NOMO-1 (cell line): ENCODE data around the gene FLT3LG.

Experiments used
- DNase-seq, 2 experiments: peaks; one replicate each; lab custom pipeline; 2025; ENCODE audit not compliant: unreplicated experiment in 2 of 2; lab: John Stamatoyannopoulos, UW

FLT3LG gene

DNA sequence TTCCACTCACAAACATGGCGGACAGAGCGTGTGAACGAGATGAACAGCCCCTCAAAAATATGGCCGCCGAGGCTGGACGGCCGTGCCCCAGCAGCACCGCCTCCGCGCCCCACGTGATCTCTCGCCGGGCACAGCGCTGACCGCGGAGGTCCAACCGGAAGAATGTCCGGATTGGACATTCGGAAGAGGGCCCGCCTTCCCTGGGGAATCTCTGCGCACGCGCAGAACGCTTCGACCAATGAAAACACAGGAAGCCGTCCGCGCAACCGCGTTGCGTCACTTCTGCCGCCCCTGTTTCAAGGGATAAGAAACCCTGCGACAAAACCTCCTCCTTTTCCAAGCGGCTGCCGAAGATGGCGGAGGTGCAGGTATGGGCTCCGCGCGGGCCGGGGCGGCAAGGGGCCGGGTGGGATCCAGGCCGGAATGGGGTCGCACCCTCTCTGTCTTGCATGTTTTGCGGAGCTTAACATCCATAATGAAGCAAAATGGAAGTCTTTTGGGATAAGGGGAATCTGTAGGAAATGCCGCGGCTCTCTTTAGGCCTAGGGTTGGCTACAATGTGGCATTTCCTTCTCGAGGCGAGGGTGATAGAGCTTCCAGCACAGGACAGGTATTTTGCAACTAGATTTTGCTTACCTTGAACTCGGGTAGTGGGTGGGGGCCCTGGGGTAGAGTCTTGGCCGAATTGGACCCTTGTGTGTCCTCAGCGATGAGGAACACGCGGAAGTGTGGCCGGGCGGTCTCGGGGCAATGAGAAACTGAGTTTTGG, 13.4 kb downstream of the FLT3LG start, which contains the start of gene RPL13A:
RPL13A (plus strand) TSS at position 332 of the 769 bp plus-strand sequence; CDS start at position 354, 22 bp downstream.
- peak; percentile 98 to 99 for DNase-seq

DNA sequence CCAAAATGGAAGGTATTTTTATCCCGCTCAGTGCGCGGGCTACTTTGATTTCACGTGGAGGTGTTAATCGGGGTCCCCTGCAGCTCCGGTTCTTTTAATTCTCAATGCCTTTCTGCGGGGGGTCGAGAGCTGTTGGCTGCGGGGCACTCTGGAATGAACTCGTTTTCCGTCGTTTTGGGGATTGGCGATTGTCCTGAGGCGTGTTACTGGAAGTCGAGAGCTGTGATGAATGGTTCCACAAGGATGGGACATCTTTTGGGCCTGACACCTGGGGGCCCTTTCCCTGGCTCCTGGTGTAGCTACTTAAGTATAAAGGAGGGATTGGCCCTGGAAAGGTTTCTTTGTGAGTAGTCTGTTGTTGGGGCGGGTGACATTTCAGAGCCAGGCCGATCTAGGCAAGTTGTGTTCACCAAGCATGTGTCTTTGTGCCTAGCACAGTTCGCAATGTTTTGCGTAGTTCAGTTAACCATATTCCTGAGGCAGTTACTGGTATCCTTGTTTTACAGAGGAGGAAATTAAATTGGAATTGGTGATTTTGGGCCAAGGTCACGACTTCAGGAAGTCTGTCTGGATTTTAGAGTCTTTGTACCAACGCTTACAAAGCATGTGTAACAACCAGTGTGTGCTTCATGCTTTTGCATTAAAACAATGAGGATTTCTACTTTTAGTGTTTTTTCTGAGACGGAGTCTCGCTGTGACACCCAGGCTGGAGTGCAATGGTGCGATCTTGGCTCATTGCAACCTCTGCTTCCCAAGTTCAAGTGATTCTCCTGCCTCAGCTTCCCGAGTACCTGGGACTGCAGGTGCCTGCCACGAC, 14.2 kb downstream of the FLT3LG start:
- no peak for DNase-seq

DNA sequence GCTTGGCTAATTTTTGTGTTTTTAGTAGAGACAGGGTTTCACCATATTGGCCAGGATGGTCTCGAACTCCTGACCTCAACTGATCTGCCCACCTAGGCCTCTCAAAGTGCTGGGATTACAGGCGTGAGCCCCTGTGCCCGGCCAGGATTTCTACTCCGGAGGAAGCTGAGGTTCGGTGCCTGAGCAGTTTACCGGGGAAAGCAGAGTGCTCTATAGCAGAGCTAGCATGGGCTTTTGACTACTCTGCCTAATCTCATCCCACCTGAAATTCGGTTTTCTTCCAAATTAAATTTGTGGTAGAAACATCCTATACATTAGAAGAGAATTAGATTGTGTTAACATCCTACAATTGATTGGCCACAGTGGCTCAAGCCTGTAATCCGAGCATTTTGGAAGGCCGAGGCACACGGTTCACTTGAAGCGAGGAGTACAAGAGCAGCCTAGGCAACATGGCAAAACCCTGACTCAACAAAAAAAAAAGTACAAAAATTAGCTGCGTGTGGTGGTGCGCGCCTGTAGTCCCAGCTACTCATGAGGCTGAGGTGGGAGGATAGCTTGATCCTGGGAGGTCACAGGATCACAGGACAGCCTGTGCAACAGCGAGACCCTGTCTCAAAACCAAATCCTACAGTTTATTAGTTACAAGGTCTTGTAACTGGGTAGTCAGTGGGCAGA, 15.0 kb downstream of the FLT3LG start:
- DNase-seq, result no peak

DNA sequence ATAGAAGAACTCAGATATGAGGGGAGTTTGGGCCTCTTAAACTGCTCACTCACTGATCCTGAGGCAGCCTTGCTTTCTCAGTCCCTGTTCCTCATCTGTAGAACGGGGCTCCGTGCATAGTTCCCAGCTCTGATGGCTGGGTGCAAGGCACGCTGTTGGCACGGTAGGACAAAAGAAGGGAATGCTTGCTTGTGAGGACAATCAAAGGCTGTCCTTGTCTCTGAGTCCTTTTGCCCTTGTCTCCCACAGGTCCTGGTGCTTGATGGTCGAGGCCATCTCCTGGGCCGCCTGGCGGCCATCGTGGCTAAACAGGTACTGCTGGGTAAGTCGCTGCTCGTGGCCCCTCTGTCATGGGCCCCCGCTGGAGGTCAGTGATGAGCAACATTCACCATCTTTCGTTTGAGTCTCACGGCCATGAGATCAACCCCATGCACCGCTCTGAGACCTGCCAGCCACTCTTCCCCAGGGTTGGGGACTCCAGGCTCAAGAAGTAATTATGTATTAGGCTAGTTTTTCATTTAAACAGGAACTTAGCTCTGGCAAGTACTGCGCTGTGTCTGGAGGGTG, 15.7 kb downstream of the FLT3LG start:
- no peak for DNase-seq

DNA sequence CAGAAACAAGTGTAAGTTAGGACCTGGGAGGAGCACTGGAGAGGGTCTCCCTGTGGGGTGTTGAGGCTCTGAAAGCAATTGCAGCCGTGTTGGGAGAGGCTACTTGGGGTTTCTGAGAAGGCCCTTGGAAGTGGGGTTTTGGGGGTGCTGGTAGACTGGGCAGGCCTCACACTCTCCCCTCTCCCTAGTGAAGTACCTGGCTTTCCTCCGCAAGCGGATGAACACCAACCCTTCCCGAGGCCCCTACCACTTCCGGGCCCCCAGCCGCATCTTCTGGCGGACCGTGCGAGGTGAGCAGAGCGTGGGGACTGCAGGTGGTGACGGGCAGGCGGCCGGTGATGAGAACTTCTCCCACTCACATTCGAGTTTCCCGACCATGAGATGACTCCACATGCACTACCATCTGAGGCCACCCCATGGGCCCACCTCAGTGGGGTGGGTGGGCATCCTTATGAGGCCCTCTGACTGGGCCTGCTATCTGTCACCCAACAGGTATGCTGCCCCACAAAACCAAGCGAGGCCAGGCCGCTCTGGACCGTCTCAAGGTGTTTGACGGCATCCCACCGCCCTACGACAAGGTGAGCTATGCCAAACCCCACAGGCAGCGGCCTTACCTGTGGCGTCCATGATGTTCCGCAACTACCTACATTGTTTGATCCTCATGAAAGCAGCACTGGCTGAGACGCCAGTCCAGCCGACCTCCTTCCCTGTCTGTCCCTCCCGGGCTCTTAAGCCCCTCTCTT, 16.4 kb downstream of the FLT3LG start:
- no peak for DNase-seq

DNA sequence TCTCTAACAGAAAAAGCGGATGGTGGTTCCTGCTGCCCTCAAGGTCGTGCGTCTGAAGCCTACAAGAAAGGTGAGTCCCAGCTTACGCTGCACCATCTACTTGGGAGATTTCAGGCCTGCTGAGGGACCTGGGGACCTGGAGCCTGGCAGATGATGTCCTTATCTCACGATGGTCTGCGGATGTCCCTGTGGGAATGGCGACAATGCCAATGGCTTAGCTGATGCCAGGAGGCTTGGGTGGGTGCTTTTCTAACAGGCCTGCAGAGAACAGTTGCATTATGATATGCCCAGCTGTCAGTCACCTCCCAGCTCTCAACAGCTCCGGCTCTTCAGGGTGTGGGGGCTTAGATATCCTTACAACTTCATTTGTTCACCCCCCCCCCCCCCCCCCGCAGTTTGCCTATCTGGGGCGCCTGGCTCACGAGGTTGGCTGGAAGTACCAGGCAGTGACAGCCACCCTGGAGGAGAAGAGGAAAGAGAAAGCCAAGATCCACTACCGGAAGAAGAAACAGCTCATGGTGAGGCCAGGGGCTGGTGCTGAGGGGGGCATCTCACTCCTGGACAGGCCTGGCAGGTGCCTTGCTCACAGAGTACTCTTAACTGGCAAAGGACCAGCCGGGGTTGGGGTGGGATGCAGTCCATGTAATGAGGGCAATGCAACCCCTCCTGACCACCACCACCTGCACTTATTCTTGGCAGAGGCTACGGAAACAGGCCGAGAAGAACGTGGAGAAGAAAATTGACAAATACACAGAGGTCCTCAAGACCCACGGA, 17.2 kb downstream of the FLT3LG start:
- no peak for DNase-seq

DNA sequence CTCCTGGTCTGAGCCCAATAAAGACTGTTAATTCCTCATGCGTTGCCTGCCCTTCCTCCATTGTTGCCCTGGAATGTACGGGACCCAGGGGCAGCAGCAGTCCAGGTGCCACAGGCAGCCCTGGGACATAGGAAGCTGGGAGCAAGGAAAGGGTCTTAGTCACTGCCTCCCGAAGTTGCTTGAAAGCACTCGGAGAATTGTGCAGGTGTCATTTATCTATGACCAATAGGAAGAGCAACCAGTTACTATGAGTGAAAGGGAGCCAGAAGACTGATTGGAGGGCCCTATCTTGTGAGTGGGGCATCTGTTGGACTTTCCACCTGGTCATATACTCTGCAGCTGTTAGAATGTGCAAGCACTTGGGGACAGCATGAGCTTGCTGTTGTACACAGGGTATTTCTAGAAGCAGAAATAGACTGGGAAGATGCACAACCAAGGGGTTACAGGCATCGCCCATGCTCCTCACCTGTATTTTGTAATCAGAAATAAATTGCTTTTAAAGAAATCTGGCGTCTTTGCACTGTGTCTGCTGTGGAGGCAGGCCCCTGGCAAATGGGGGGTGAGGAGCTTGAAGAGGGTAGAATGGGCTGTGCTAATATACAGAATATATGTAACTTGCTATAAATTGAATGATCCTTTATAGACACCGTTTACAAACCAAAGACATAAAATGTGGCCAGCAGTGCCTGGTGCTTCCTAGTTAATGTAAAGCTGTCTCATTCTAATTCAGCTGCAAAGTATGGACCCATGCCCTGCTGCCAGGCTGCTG, 18.0 kb downstream of the FLT3LG start:
- no peak for DNase-seq

DNA sequence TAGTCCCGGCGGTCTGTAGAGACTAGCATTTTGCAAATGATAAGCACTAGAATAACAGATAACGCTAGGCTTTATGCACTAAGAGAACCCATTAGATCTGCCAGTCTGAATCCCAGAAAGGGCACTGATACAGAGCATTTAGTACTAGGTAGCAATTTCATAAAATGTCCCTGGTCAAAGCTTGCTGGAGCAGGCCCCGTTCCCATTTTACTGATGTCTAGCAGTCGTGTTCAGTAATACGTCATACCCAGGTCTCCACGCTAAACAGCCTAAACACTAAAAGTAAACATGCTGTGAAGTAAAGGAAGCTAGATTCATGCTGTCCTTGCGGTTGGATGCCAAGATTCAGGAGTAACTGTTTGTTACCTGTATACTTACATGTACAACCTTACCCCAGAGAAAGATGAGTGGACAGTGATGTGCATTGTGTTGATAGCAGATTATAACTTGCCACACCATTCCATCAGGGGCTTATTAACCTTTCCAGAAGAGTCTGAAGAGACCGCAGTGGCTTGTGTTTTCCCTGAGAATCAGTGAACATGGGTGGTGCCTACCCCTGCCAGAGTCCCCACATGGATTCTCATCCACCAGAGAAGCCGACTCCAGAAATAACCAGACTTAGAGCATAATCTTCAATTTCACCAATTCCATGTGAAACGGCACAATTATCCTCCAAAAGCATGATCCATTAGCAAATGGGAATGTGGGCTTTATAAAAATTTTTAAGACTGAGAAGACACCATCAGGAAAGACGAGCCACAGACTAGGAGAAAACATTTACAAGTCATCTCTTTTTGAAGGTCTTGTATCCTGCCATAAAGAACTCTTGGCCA, 18.8 kb downstream of the FLT3LG start:
- no peak for DNase-seq

DNA sequence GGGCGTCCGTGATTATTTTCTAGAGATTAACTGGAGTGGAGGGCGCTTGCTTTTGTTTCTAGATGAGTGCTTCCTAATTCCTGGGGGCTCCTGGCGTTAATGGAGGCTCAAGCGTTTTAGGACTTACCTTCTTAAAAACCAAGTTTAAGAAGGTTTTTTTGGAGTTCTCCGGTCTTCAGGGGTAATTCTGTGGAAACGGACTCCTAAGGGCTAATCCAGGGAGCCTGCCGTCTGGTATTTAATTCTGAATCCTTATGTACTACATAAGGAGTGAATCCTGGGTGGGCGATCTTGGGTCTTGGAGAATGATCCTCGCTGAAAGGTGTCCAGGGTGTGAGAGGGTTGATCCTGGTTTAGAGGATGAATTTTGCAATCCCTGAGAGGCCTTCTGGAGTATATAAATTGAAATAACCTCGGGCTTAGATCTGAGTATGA, 22.6 kb downstream of the FLT3LG start:
- DNase-seq, result no peak

DNA sequence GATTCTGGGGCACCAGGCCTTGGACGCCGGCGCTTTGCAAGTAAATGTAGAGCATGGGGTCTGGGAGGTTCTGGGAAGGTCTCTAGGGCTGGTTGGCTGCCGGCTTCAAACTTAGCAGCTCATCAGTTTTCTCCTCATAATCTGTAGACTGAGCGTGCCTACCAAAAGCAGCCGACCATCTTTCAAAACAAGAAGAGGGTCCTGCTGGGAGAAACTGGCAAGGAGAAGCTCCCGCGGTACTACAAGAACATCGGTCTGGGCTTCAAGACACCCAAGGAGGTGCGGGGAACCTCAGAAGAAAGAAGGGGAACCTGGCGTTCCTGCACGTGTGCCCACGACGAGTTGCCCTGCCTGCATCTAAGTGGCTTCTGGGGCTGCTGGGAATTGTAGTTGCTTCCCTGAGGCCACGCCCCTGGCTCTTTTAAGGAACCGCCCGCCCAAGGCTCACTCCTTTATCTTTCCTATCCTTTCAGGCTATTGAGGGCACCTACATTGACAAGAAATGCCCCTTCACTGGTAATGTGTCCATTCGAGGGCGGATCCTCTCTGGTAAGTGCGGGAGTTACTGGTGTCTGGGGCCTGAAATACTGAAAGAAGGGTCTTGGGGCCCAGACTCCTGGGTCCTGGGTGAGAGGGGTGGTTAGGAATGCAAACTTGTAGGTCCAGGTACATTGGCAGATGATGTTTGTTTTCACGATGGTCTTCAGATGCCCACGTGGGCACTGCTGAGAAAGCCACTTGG, 23.2 kb downstream of the FLT3LG start:
- peak; percentile 80 to 94 for DNase-seq

DNA sequence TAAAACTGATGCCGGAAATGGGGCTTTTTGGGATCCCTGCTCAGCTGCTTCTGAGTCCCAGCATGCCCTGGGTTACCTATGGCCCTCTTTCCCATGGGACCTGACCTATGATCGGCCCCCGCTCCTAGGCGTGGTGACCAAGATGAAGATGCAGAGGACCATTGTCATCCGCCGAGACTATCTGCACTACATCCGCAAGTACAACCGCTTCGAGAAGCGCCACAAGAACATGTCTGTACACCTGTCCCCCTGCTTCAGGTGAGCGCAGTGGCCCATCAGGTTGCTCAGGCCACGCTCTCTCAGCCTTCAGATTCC, 23.7 kb downstream of the FLT3LG start:
- no peak for DNase-seq

DNA sequence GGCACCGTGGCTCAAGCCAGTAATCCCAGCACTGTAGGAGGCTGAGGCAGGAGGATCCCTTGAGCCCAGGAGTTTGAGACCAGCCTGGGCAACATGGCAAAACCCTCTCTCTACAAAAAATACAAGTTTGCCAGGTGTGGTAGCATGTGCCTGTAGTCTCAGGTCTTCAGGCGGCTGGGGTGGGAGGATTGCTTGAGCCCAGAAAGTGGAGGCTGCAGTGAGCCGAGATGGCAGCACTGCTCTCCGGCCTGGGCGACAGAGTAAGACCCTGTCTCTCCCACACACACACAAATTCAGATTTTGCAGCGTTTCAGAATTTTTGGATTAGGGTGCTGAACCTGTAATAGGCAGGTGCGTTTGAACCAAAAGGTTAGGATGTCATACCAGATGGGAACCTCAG, 24.5 kb downstream of the FLT3LG start:
- DNase-seq, result no peak

DNA sequence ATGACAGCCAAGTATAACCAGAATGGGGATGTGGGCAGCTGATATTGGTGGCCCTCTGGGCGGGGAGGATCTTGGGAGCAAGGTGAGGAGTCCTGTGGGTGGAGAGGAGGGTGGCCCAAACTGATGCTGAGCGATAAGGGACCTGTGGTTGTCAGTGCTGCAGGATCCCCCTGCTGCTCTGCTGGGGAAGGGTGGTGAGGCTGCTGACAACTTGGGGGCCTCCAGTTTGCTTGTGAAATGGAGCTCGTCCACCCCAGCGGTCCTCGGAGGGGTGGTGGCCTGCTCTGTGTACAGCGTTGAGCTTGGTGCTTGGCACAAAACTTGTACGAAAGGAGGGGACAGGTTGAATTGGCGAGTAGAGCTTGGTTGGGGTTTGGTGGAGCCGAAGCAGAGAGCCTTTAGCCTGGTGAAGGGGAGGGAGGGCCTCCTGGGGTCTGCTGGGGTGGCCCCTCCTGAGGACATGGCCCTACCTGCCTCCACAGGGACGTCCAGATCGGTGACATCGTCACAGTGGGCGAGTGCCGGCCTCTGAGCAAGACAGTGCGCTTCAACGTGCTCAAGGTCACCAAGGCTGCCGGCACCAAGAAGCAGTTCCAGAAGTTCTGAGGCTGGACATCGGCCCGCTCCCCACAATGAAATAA, 25.1 kb downstream of the FLT3LG start:
- DNase-seq, result no peak

DNA sequence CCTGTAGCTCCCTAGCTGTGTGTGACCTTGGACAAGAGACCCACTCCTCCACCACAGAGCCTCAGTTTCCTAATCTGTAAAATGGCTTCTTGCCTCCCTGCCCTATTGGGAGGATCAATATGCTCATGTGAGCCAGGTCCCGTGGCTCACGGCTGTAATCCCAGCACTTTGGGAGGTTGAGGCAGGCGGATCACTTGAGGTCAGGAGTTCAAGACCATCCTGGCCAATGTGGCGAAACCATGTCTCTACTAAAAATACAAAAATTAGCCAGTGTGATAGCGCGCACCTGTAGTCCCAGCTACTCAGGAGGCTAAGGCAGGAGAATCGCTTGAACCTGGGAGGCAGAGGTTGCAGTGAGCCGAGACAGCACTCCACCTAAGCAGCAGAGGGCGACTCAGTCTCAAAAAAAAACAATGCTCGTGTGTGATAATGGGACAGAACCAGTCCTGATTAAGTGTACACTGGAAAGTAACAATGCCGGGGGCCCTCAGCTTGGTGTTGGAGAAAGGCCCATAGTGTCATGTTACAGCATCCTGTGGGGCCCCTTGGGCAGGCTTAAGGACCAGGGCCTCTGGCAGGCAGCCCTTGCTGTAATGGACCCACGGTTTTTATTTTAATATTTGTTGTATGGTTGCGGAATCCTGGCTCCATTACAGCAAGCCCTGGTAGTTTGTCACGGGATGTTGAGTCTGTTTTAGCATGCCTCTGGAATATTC, 29.0 kb downstream of the FLT3LG start:
- peak; percentile 20 to 29 for DNase-seq

DNA sequence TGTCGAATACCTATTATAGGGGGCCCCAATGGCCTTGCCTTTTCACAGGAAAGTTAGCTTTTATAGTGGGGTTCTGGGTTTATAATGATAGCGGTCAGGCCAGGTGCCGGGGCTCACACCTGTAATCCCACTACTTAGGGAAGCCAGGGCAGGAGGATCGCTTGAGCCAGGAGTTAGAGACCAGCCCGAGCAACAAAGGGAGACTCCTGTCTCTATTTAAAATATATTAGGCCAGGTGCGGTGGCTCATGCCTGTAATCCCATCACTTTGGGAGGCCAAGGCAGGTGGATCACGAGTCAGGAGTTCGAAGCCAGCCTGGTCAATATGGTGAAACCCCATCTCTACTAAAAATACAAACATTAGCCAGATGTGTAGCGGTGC, 29.6 kb downstream of the FLT3LG start:
- DNase-seq, result no peak

DNA sequence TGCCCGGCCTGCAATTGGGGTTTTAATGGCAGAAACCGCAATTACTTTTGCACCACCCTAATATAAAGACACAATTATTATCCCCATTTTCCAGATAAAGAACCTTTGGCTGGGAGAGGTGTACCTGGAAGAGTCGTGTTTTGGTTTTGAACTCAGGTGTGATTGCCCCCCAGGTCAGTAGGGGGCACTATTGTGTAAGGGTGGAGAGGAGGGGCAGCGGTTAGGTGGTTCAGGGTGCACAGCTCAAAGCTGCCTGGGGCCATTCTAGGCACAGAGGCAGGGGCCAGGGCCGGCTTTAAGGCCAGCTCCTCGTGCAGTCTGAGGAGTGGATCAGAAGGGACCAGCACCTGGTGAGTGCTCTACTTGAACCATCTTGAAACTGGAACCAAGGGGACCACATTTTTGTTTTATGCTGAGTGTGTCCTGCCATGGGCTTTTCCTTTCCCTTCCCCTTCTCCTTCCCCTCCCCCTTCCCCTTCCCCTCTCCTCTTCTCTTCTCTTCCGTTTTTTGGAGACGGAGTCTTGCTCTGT, 32.6 kb downstream of the FLT3LG start:
- peak; percentile 76 to 78 for DNase-seq
